ENCODE measurements around the gene HDGFL2. TPM values are rescaled to one million over a fixed set of nuclear protein-coding genes. Genes with fewer than 3 reads are reported as not detected.

The HDGFL2 gene
- total RNA-seq (2014; rRNA removed; shearing (Covaris generic)) = 24.5 and 25.2 TPM in 2 replicates
- polyA plus RNA-seq (2015; cell fraction: cytosol; rRNA removed) = 53.2 and 60.4 TPM in 2 replicates
- 48.3 and 69.7 TPM in 2 replicates for polyA plus RNA-seq (2015; cell fraction: nucleus; rRNA removed)

DNA sequence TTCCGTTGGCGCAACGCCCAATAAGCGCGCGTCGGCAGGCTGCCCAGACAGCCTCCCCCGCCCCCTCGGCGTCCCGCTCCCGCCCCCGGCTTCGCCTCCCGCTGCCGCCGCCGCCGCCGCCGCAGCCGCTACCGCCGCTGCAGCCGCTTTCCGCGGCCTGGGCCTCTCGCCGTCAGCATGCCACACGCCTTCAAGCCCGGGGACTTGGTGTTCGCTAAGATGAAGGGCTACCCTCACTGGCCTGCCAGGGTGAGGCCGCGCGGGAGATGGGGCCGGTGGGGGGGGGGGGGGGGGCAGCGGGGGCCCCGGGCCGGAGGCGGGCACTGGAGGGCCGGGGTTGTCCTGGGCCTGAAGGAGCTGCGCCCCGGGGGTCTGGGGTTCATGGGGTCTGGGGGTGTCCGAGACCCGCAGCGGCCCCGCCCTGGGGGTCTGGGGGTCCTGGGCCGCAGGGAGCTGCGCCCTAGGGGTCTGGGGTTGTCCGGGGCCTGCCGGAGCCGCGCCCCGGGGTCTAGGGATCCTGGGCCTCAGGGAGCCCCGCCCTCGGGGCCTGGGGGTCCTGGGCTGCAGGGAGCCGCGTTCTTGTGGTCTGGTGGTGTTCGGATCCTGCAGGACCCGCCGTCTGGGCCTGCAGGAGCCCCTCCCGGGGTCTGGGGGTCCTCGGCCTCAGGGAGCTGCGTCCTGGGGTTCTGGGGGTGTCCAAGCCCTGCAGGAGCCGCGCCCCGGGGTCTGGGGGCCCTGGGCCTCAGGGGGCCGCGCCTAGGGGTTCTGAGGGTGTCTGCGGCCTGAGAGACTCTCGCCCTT, at the start of gene HDGFL2:
Gene HDGFL2 (plus strand): TSS at position 124 of the 801 bp plus-strand sequence. CDS start 54 bp downstream, at position 178.
- no peak for DNase-seq (ENCODE audit: low read depth, low spot score)
- in situ Hi-C loops (cut with HindIII; ENCODE audit: low pct_unique_long_range_greater_than_20kb, low sequenced_read_pairs) = no loop called here

DNA sequence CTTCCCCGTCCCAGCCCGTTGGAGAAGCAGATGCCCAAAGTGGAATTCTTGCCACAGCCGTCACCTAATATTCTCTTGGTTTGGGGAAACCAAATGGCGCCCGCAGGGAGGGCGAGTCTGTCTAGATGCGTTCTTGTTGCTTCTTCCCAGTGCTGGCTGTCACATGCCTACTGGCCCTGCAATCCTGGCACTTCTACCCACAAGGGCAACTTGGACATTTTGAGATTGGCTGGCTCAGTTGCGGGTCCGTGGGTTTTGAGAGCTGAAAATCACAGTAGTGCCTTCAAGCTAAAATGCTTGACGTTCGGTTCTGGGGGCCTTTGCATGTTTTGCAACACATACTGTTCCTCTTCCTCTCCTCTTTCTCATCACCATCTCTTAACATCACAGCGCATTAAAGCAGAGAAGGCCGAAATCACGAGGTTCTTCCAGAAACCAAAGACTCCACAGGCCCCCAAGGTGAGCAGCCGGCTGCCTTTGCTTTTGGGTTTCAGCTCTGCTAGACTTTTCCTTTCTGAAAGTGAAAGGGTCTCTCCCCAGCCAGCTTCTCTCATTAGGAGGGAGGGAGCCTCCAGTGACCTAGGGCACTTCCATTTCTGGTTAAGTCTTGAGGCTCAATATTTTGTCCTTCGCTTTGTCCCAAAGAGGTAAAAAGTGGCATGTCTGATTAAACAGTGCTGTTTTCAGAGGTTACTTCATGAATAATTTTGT, 48.5 kb upstream of the HDGFL2 start:
- DNase-seq (ENCODE audit: low read depth, low spot score) = no peak
- in situ Hi-C loops (cut with HindIII; ENCODE audit: low pct_unique_long_range_greater_than_20kb, low sequenced_read_pairs) = no loop called here

DNA sequence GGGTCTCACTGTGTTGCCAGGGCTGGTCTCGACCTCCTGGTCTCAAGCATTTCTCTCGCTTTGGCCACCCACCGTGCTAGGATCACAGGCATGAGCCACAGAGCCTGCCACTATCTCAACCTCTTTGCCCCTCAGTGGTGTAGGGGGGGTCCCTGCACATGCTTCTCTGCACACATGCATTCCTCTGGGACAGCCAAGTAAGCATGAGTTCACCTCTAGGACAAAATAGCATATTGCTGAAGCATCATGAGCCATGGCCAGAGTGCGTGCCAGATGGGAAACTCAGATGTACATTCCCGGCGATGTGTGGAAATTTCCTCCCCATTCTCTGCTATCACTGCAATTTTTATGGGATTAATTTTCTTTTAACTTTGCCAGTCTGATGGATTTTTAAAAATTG, 46.6 kb upstream of the HDGFL2 start:
- DNase-seq (ENCODE audit: low read depth, low spot score) = no peak

DNA sequence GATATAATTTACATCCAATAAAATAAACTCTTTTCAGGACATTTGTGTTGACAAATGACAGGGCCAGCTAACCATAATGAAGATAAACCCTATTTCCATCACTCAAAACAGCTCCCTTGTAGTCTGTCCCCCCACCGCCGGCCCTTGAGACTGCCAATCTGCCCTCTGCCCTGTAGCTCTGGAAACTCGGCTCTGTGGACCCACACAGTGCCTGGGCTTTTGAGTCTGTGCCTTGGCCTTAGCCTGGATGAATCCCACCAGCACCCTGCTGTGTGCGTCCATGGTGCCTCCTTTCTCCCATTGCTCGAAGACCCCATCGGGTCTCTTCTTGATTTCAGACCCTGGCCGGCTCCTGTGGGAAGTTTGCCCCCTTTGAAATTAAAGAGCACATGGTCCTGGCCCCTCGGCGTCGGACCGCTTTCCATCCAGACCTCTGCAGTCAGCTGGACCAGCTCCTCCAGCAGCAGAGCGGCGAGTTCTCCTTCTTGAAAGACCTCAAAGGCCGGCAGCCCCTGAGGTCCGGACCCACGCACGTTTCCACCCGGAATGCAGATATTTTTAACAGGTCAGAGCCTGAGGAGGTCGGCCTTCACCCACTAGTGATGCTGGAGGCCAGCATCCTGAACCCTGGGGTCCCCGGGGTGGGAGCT, 43.6 kb upstream of the HDGFL2 start:
- in situ Hi-C loops (cut with HindIII; ENCODE audit: low pct_unique_long_range_greater_than_20kb, low sequenced_read_pairs) = no loop called here
- DNase-seq (ENCODE audit: low read depth, low spot score) = no peak

More for the DNA sequence above, 46.6 kb upstream of the HDGFL2 start:
- in situ Hi-C loops (cut with HindIII; ENCODE audit: low pct_unique_long_range_greater_than_20kb, low sequenced_read_pairs) = no loop called here

DNA sequence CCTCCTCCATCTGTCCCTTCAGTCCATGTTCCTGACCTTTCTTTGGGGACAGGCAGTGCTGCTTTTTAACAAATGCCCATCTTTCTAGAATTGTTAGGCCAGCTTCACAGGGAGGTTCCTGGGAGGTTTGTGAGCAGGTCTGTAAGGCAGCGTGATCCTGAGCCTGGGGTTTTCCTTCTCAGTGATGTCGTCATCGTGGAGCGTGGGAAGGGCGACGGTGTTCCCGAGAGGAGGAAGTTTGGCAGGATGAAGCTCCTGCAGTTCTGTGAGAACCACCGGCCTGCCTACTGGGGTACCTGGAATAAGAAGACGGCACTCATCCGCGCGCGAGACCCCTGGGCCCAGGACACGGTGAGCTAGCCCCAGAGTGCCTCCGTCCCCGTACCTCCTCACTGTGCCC, 42.8 kb upstream of the HDGFL2 start:
- no peak for DNase-seq (ENCODE audit: low read depth, low spot score)
- in situ Hi-C loops (cut with HindIII; ENCODE audit: low pct_unique_long_range_greater_than_20kb, low sequenced_read_pairs) = no loop called here

DNA sequence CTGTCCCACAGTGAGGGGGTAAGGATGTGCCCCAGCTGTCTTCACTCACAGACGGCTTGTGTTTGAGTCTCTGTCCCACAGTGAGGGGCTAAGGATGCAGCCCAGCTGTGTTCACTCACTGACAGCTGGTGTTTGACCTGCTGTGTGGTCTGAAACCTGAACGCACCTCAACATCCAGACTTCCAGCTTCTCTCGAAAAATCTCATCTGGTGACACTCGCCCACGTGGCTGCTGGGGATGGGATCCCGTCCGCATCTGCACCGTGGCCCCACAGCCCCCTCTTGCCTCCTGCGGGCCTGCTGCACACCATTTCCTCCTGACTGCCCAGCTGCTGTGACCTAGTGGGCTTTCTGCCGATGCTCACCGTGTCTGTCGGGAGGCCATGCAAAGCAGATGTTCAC, 42.3 kb upstream of the HDGFL2 start:
- in situ Hi-C loops (cut with HindIII; ENCODE audit: low pct_unique_long_range_greater_than_20kb, low sequenced_read_pairs) = no loop called here
- DNase-seq (ENCODE audit: low read depth, low spot score) = no peak

DNA sequence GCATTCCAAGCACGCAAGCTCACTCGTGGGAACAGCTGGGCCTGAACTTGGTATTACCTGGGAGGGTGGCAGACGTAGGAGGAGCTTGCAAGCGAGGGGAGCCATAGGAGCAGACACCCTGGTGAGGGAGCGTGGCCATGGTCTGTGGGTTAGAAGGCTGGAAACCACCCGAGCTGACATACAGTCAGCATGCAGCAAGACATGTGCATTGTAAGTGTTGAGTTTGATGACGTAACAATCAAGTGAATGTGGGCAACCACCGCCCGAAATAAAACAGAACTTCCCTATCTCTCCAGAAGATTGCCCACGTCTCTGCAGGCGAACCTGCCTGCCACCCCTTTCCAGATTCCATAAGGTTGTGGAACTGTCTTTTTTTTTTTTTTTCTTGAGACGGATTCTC, 41.3 kb upstream of the HDGFL2 start:
- in situ Hi-C loops (cut with HindIII; ENCODE audit: low pct_unique_long_range_greater_than_20kb, low sequenced_read_pairs) = no loop called here

DNA sequence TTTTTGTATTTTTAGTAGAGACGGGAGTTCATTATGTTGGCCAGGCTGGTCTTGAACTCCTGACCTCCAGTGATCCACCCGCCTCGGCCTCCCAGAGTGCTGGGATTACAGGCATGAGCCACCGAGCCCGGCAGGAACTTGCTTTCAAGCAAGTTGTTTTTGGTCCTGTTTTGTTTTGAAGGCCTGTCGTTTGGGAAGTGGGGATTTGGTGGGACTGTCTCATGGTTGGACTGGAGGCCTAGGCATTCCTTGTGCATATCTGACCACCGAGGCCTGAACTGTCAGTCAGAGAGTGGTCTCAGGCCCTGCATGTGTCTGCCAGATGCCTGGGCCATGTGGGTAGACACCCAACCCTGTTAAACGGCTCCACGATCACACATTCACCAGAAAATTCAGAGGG, 40.8 kb upstream of the HDGFL2 start:
- DNase-seq (ENCODE audit: low read depth, low spot score) = no peak
- in situ Hi-C loops (cut with HindIII; ENCODE audit: low pct_unique_long_range_greater_than_20kb, low sequenced_read_pairs) = no loop called here

More for the DNA sequence above, 41.3 kb upstream of the HDGFL2 start:
- no peak for DNase-seq (ENCODE audit: low read depth, low spot score)

DNA sequence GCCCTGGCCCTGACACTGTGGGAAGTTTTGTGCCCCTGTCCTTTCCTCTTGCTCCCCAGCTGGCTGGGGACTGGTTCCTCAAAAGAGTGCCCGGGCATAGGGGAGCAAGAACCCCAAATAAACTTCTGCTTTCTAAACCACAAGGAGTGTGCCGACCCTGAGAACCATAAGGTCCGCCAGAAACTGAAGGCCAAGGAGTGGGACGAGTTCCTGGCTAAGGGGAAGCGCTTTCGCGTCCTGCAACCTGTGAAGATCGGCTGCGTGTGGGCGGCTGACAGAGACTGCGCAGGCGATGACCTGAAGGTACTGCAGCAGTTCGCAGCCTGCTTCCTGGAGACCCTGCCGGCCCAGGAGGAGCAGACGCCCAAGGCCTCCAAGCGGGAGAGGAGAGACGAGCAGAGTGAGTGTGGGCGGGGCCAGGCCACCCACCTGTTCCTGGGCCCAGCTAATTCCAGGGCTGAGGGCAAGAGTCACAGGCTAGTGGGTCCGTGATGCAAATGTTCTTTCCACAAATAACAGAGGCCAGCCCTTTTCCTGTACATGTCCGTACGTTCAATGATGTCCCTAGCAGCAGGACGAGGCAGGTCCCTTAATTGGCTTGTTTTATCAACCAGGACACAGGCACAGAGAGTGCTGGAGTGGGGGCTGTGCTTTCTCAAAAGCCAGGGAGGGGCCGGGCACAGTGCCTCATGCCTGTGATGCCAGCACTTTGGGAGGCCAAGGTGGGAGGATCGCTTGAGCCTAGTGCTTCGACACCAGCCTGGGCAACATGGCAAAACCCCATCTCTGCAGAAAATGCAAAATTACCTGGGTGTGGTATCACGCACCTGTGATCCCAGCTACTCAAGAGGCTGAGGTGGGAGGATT, 40.1 kb upstream of the HDGFL2 start:
- in situ Hi-C loops (cut with HindIII; ENCODE audit: low pct_unique_long_range_greater_than_20kb, low sequenced_read_pairs) = no loop called here
- DNase-seq (ENCODE audit: low read depth, low spot score) = no peak

DNA sequence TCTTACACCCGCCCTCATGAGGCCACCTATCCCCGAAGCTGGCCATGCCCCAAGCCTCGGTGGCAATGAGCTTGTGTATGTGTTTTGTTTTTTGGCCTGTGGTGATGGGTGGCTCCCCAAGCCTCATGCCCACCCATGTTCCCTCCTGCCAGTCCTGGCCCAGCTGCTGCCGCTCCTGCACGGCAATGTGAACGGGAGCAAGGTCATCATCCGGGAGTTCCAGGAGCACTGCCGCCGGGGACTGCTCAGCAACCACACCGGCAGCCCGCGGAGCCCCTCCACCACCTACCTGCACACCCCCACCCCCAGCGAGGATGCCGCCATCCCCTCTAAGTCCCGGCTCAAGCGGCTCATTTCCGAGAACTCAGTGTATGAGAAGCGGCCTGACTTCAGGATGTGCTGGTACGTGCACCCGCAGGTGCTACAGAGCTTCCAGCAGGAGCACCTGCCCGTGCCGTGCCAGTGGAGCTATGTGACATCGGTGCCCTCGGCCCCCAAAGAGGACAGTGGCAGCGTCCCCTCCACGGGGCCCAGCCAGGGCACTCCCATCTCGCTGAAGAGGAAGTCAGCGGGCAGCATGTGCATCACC, 39.1 kb upstream of the HDGFL2 start:
- in situ Hi-C loops (cut with HindIII; ENCODE audit: low pct_unique_long_range_greater_than_20kb, low sequenced_read_pairs) = no loop called here
- no peak for DNase-seq (ENCODE audit: low read depth, low spot score)

DNA sequence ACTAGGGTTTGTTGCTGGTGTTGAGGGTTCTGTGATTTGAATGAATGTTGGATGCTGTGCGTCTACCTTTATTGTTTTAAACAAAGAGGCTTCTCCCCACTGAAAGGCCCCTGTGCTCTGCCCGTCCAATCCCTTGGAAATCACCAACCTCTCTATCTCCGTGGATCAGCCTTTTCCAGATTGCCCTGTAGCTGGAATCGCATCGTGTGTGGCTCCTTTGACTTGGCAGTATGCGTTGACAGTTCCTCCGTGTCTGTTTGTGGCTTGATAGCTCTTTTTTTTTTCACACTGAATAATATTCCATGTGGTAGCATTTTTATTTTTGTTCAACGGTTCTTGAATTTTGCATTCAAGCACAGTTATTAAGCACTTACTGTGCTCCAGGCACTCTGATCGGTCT, 37.7 kb upstream of the HDGFL2 start:
- no peak for DNase-seq (ENCODE audit: low read depth, low spot score)
- in situ Hi-C loops (cut with HindIII; ENCODE audit: low pct_unique_long_range_greater_than_20kb, low sequenced_read_pairs) = no loop called here

DNA sequence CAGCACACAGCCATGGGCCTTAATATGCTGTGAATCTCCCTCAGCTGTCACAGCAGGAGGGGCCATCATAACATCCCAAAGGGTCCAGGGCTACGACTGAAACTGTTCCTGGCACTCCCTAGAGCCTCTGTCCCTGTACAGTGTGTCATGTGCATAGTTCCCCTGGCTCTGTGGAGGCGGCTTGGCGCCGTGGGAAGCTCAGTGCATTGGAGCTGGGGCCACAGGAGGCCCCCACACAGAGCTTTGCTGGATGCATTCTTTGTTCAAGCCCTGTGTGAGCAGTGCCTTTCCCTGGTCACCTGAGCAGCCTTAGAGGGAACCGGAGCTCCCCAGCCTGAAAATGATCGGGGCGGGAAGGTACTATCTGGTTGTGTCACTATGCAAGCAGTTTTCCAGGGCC, 35.9 kb upstream of the HDGFL2 start:
- in situ Hi-C loops (cut with HindIII; ENCODE audit: low pct_unique_long_range_greater_than_20kb, low sequenced_read_pairs) = no loop called here
- DNase-seq (ENCODE audit: low read depth, low spot score) = no peak

DNA sequence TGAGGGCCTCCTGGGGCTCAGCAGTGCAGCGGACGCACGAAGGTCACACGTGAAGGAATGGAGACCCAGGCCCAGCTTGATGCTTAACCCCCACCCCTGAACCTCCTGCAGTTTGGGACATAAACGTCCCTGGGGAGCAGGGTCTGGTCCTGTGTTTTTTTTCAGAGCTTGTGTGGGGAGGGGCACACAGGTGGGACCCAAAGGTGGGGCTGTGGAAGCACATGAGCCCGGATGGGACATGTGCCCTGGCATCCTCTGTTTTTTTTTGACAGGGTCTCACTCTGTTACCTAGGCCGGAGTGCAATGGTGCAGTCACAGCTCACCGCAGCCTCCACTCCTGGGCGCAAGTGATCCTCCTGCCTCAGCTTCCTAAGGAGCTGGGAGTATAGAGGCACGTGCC, 35.0 kb upstream of the HDGFL2 start:
- in situ Hi-C loops (cut with HindIII; ENCODE audit: low pct_unique_long_range_greater_than_20kb, low sequenced_read_pairs) = no loop called here
- DNase-seq (ENCODE audit: low read depth, low spot score) = no peak

DNA sequence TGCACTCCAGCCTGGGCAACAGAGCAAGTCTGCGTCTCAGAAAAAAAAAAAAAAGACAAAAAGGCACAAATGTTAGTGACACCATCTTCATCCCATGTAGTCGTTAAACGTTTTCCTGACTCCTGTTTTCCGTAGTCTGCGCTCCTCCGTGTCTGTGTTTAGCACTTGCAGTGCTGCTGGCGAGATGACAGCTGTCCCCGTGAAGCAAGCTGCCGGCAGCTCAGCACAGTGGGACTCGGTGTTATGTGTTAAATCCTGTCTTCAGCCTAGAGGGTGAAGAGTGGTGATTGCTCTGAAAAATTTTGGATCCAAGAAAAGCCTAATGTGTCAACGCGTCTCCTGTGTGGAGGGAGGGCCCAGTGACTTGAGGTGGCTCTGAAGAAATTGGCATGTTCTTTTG, 32.9 kb upstream of the HDGFL2 start:
- in situ Hi-C loops (cut with HindIII; ENCODE audit: low pct_unique_long_range_greater_than_20kb, low sequenced_read_pairs) = no loop called here

DNA sequence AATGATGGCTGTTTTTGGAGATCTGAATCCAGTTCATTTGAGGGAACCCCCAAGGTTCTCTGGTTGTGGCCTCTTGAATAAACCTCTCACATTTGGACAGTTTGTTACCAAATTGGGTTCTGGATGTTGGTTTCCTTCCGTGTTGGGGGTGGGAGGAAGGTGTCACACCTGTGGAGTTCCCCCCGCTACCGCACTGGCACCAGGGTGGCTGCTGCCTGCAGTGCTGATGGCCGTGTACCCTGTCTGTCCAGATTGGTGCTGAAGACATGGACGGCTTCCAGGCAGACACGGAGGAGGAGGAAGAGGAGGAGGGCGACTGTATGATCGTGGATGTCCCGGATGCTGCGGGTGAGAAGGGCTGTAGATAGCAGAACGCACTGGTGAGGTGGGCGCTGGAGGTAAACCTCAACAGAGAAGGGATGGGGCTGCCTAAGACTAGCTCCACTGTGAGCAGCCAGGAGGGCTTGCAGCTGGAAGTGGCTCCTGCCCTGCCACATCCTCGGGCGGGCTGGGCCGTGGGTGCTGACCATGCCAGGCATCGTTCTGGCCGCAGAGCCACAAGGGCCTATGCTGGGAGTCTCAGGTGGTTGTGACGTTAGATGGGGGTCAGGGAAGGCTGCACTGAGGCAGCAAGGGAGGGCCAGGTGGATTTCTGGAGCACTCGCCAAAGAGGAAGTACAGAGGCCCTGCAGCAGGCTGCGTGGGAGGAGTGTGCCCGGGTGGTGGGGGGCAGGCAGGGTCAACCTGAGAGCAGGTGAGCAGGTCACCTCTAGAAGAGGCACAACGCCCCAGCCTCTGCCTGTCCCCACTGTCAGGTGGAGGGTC, 29.9 kb upstream of the HDGFL2 start:
- in situ Hi-C loops (cut with HindIII; ENCODE audit: low pct_unique_long_range_greater_than_20kb, low sequenced_read_pairs) = no loop called here
- no peak for DNase-seq (ENCODE audit: low read depth, low spot score)

More for the DNA sequence above, 32.9 kb upstream of the HDGFL2 start:
- no peak for DNase-seq (ENCODE audit: low read depth, low spot score)

DNA sequence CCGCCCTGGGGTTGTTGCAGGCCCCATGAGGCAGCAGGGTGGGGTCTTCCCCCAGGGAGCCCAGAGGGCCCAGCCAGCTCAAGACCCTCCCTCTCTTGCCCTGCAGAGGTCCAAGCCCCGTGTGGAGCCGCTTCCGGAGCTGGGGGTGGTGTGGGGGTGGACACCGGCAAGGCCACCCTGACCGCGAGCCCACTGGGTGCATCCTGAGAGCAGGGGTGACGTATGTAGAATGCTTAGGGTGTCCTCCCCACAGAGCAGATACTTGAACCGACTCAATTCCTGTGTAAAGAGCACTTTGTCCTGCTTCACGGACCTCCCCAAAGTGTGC, 29.3 kb upstream of the HDGFL2 start:
- in situ Hi-C loops (cut with HindIII; ENCODE audit: low pct_unique_long_range_greater_than_20kb, low sequenced_read_pairs) = no loop called here
- no peak for DNase-seq (ENCODE audit: low read depth, low spot score)

DNA sequence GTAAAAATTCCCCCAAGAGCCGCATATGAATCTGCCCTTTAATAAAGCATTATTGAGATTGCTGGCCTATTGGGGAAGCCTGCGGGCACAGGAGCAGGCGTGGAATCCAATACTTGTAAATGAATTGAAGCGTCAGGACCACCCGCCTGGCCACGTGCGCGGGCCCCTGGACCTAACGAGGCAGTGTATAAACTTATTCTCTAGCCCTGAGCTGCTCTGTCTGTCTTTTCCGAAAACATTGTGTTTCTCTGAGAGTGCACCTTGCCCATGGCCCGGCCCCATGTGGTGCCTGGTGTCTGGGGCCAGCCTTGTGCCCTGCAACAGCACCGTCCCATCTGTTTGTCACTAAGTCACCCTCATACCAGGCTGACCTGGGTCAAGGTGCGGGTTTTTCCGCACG, 28.9 kb upstream of the HDGFL2 start:
- in situ Hi-C loops (cut with HindIII; ENCODE audit: low pct_unique_long_range_greater_than_20kb, low sequenced_read_pairs) = no loop called here
- no peak for DNase-seq (ENCODE audit: low read depth, low spot score)
